HT1080 (cell line): ENCODE results near the gene PTH. TPM values are rescaled to one million over a fixed set of nuclear protein-coding genes. Genes with fewer than 3 reads are reported as not detected.

Experiments used
- DNase-seq: peaks from one replicate; pipeline ENCODE4 v3.0.0-alpha.2; 2015; ENCODE audit warnings: low read depth
- total RNA-seq: library from RNA; depleted of rRNA; stranded (reverse); fragments of >200 nt; shearing (Covaris generic); gene quantifications from 2 replicates; pipeline ENCODE4 v1.2.3, GENCODE V29; 2014; rRNA removed

PTH gene
- total RNA-seq, 1 experiment from 2014 or later: not detected

GRCh38 chr11:13450832-13451397 lies 44.9 kb downstream of the PTH start:
- DNase-seq: no peak

- DNase-seq: no peak
Observed at GRCh38 chr11:13449522-13449921, 46.3 kb downstream of the PTH start.

GRCh38 chr11:13448876-13449275 lies 46.9 kb downstream of the PTH start:
- no peak for DNase-seq

GRCh38 chr11:13446444-13446843 lies 49.4 kb downstream of the PTH start:
- peak; percentile 12 for DNase-seq

GRCh38 chr11:13445588-13445987 lies 50.2 kb downstream of the PTH start:
- no peak for DNase-seq

Other genes starting within 250 kb of the PTH start
- 12.9 and 18.5 TPM in 2 replicates for gene BMAL1, start 218.2 kb downstream of the PTH start, total RNA-seq
- gene BTBD10, start 32.8 kb downstream of the PTH start, total RNA-seq: 62.3 and 64.0 TPM in 2 replicates
- gene FAR1, start 172.7 kb upstream of the PTH start, total RNA-seq: 52.8 and 63.5 TPM in 2 replicates